ENCODE measurements around the gene COL16A1. TPM values are rescaled to one million over a fixed set of nuclear protein-coding genes. Genes with fewer than 3 reads are reported as not detected.
A peak's percentile ranks its signal among the peaks of the same experiment; 100 is the strongest.

COL16A1 gene
- total RNA-seq, 1 experiment from 2014 or later, result 5.1 TPM

GRCh38 chr1:31644560-31645273 lies 59.1 kb downstream of the COL16A1 start, which contains the start of gene PEF1:
Gene PEF1 (minus strand): TSS chr1:31644876. CDS start chr1:31644864, 12 bp downstream.
- peak; percentile 98 for DNase-seq (ENCODE audit: low read depth)
- in situ Hi-C loops (cut with HindIII; ENCODE audit: low pct_unique_long_range_greater_than_20kb, low sequenced_read_pairs), result no loop called here

- in situ Hi-C loops (cut with HindIII; ENCODE audit: low pct_unique_long_range_greater_than_20kb, low sequenced_read_pairs), result no loop called here
- no peak for DNase-seq (ENCODE audit: low read depth)
Observed at GRCh38 chr1:31643976-31644559, 59.7 kb downstream of the COL16A1 start.

- no peak for DNase-seq (ENCODE audit: low read depth)
- in situ Hi-C loops (cut with HindIII; ENCODE audit: low pct_unique_long_range_greater_than_20kb, low sequenced_read_pairs), result no loop called here
Observed at GRCh38 chr1:31642897-31643296, 60.9 kb downstream of the COL16A1 start.

- no peak for DNase-seq (ENCODE audit: low read depth)
- in situ Hi-C loops (cut with HindIII; ENCODE audit: low pct_unique_long_range_greater_than_20kb, low sequenced_read_pairs), result no loop called here
Observed at GRCh38 chr1:31642366-31642765, 61.5 kb downstream of the COL16A1 start.

- DNase-seq (ENCODE audit: low read depth), result no peak
- in situ Hi-C loops (cut with HindIII; ENCODE audit: low pct_unique_long_range_greater_than_20kb, low sequenced_read_pairs), result no loop called here
Observed at GRCh38 chr1:31640964-31641363, 62.9 kb downstream of the COL16A1 start.

GRCh38 chr1:31640179-31640578 lies 63.6 kb downstream of the COL16A1 start:
- in situ Hi-C loops (cut with HindIII; ENCODE audit: low pct_unique_long_range_greater_than_20kb, low sequenced_read_pairs), result no loop called here
- no peak for DNase-seq (ENCODE audit: low read depth)

GRCh38 chr1:31639543-31639942 lies 64.3 kb downstream of the COL16A1 start:
- peak; percentile 28 for DNase-seq (ENCODE audit: low read depth)
- in situ Hi-C loops (cut with HindIII; ENCODE audit: low pct_unique_long_range_greater_than_20kb, low sequenced_read_pairs), result no loop called here

GRCh38 chr1:31637915-31638673 lies 65.7 kb downstream of the COL16A1 start:
- in situ Hi-C loops (cut with HindIII; ENCODE audit: low pct_unique_long_range_greater_than_20kb, low sequenced_read_pairs), result no loop called here
- no peak for DNase-seq (ENCODE audit: low read depth)

- no peak for DNase-seq (ENCODE audit: low read depth)
- in situ Hi-C loops (cut with HindIII; ENCODE audit: low pct_unique_long_range_greater_than_20kb, low sequenced_read_pairs), result no loop called here
Observed at GRCh38 chr1:31633117-31633516, 70.7 kb downstream of the COL16A1 start.

- DNase-seq (ENCODE audit: low read depth), result no peak
Observed at GRCh38 chr1:31632649-31633048, 71.2 kb downstream of the COL16A1 start.

GRCh38 chr1:31628931-31629556 lies 74.8 kb downstream of the COL16A1 start:
- DNase-seq (ENCODE audit: low read depth), result no peak
- in situ Hi-C loops (cut with HindIII; ENCODE audit: low pct_unique_long_range_greater_than_20kb, low sequenced_read_pairs), result no loop called here

More at GRCh38 chr1:31632649-31633048, 71.2 kb downstream of the COL16A1 start:
- in situ Hi-C loops (cut with HindIII; ENCODE audit: low pct_unique_long_range_greater_than_20kb, low sequenced_read_pairs), result no loop called here

- in situ Hi-C loops (cut with HindIII; ENCODE audit: low pct_unique_long_range_greater_than_20kb, low sequenced_read_pairs), result no loop called here
- DNase-seq (ENCODE audit: low read depth), result no peak
Observed at GRCh38 chr1:31627930-31628559, 75.8 kb downstream of the COL16A1 start.

GRCh38 chr1:31627301-31627929 lies 76.4 kb downstream of the COL16A1 start:
- in situ Hi-C loops (cut with HindIII; ENCODE audit: low pct_unique_long_range_greater_than_20kb, low sequenced_read_pairs), result no loop called here
- DNase-seq (ENCODE audit: low read depth), result no peak

- in situ Hi-C loops (cut with HindIII; ENCODE audit: low pct_unique_long_range_greater_than_20kb, low sequenced_read_pairs), result no loop called here
- DNase-seq (ENCODE audit: low read depth), result no peak
Observed at GRCh38 chr1:31626223-31627207, 77.3 kb downstream of the COL16A1 start.

GRCh38 chr1:31625561-31626222 lies 78.1 kb downstream of the COL16A1 start:
- DNase-seq (ENCODE audit: low read depth), result no peak
- in situ Hi-C loops (cut with HindIII; ENCODE audit: low pct_unique_long_range_greater_than_20kb, low sequenced_read_pairs), result no loop called here

- in situ Hi-C loops (cut with HindIII; ENCODE audit: low pct_unique_long_range_greater_than_20kb, low sequenced_read_pairs), result no loop called here
Observed at GRCh38 chr1:31624731-31625514, 78.9 kb downstream of the COL16A1 start.

More at GRCh38 chr1:31624731-31625514, 78.9 kb downstream of the COL16A1 start:
- no peak for DNase-seq (ENCODE audit: low read depth)

All from Caki2 (cell line).